Coronary artery (tissue), 2 donors: ENCODE measurements around the gene CAND2.

ENCODE experiments used
- DNase-seq: peaks from one replicate; pipeline ENCODE4 v3.0.0-alpha.2; 2017; ENCODE audit warnings: low spot score
- H3K27ac ChIP-seq, 2 donors: fragments of 200-600 bp; sonication (generic); one replicate each; pipeline ENCODE4 v1.5.1; 2016 to 2019
- H3K4me3 ChIP-seq: fragments of 200-600 bp; sonication (generic); 2 replicates; pipeline ENCODE4 v1.5.1; 2016; ENCODE audit warnings: mild to moderate bottlenecking, moderate library complexity
- CTCF ChIP-seq: fragments of 200-600 bp; sonication (generic); IDR thresholded peaks from one replicate; pipeline ENCODE4 v1.5.1; 2019; ENCODE audit warnings: antibody characterized with exemption

CAND2 gene

DNA sequence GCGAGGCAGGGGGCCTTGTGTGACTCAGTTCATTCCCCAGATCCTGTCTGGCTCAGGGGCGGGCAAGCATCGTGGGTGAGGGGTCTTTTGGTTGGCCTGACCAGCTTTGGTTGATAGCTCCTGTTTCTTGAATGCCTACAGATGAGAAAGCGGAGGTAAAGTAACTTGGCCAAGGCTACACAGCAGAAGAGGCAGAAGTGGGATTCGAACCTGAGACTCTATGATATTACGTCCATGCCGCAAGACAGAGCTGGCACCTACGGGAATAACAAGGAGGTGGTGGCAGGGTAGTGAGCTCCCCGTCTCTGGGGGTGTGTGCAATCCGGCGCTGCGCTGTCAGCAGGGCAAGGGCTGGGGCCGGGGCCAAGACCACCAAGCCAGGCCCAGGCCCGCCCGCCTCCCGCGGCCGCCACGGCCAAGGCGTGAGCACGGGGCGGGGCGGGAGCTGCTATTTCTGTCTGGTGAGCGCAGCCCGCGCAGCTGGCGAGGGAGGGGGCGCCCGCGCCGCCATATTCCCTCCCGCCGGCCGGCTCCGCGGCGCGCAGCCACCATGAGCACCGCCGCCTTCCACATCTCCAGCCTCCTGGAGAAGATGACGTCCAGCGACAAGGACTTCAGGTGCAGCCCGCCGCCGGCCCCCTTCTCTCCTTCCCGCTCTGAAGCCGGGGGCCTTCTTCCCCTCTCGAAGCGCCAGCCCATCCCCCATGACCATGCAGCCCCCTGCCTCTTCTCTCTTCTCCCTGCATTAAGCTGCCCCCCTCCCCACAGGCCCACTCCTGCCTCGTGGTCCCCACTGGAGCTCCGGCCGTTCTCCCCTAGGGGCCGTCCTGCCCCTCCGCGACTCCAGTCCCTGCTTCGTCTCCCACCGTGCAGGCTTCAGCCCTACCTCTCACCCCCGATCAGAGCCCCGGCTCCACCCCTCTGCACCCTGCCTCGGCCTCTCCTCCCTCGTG lies at the start of gene CAND2:
TSS of gene CAND2 (plus strand) at position 510 of the 953 bp plus-strand sequence. CDS start at position 551, 41 bp downstream.
- TF ChIP-seq CTCF, result no peak

DNA sequence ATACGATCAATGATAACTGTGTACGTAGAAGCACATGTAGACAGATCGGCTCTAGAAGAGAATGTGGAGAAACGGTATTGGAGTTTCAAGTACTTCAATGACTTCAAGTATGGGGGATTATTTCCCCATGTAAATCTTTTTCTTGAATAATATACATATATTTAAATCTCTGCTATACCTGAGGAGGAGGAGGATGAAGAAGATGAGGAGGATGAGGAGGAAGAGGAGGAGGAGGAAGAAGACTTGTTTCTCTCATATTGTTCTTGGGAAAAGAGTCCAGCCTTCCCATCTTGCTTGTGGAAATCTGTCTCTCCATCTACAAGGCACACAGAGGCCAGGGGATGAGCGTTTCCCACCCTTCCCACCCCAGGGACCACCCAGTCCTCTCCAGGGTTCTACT lies 48.0 kb upstream of the CAND2 start:
- no peak for TF ChIP-seq CTCF
- no peak overlapping the region for H3K27ac ChIP-seq
- no peak for DNase-seq
- H3K4me3 ChIP-seq, result no peak overlapping the region

More for the DNA sequence above, at the start of gene CAND2:
- H3K4me3 ChIP-seq, result peak within 1 kb of the TSS; percentile 90
- H3K27ac ChIP-seq, result peak within 1 kb of the TSS; percentile 97 to 98
- no peak for DNase-seq

- DNase-seq, result no peak
- no peak overlapping the region for H3K4me3 ChIP-seq
- peak overlapping the region in 1 of 2 donors; percentile 20 for H3K27ac ChIP-seq
- TF ChIP-seq CTCF, result no peak
Observed at GRCh38 chr3:12750223-12750622, 46.3 kb upstream of the CAND2 start.

DNA sequence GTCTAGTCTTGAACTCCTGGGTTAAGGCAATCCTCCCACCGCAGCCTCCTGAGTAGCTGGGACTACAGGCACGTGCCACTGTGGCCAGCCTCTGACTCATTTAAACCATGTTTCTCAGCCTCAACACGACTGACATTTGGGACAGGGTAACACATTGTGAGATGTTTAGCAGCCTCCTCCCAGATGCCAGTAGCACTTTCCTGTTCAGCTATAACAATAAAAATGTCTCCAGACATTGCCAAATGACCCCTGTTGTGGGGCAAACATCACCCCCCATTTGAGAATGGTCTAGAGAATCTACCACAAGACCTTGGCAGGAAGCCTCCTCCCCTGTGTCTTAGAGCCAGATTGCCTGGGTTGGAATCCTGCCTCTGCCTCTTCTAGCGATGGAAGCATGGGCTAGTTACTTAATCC lies 45.8 kb upstream of the CAND2 start:
- DNase-seq, result no peak

DNA sequence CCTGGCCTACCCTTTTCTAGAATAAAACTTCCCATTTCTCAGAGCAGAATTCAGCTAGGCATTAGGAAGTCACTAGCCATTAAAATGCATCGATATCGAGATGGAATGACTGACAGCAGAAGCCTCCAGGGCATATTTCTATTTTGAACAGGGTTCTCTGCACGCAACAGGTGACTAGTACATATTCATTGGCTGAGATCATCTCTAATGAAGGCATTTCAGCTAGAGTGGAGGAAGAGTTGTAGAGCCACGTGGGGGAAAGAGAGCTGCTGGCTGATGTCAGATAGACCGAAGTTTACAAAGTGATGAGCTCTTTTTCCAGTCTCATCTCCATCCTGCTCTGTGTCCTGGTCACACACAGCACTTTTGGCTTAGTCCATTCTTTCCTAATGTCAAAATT lies 44.9 kb upstream of the CAND2 start:
- DNase-seq, result no peak
- no peak for TF ChIP-seq CTCF
- Histone ChIP-seq H3K27ac (no peak overlapping the region), H3K4me3 (no peak overlapping the region)

More for the DNA sequence above, 45.8 kb upstream of the CAND2 start:
- Histone ChIP-seq H3K27ac (peak overlapping the region in 1 of 2 donors; percentile 20), H3K4me3 (no peak overlapping the region)
- no peak for TF ChIP-seq CTCF

DNA sequence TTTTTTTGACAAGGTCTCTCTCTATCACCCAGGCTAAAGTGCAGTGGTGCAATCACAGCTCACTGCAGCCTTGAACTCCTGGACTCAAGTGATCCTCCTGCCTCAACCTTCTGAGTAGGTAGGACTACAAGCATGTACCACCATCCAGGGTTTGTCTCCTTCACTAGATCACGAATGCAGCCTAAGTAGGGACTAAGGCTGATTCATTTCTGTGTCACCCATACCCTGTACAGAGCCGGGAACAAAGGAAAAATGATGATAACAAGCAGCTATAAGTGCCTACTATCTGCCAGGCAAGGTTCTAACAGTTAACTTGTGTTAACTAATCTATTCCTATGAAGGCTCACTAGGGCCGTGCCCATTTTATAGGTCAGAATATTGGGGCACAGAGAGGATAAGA lies 44.4 kb upstream of the CAND2 start:
- DNase-seq, result no peak
- no peak overlapping the region for H3K4me3 ChIP-seq
- H3K27ac ChIP-seq, result no peak overlapping the region
- TF ChIP-seq CTCF, result no peak

GRCh38 chr3:12752809-12753208 lies 43.7 kb upstream of the CAND2 start:
- no peak for TF ChIP-seq CTCF
- H3K4me3 ChIP-seq, result no peak overlapping the region
- no peak for DNase-seq
- no peak overlapping the region for H3K27ac ChIP-seq
